ENCODE results near the gene TGM4. TPM values are rescaled to one million over a fixed set of nuclear protein-coding genes. Genes with fewer than 3 reads are reported as not detected.

The TGM4 gene
- total RNA-seq, 4 donors from 2014 or later: not detected

DNA sequence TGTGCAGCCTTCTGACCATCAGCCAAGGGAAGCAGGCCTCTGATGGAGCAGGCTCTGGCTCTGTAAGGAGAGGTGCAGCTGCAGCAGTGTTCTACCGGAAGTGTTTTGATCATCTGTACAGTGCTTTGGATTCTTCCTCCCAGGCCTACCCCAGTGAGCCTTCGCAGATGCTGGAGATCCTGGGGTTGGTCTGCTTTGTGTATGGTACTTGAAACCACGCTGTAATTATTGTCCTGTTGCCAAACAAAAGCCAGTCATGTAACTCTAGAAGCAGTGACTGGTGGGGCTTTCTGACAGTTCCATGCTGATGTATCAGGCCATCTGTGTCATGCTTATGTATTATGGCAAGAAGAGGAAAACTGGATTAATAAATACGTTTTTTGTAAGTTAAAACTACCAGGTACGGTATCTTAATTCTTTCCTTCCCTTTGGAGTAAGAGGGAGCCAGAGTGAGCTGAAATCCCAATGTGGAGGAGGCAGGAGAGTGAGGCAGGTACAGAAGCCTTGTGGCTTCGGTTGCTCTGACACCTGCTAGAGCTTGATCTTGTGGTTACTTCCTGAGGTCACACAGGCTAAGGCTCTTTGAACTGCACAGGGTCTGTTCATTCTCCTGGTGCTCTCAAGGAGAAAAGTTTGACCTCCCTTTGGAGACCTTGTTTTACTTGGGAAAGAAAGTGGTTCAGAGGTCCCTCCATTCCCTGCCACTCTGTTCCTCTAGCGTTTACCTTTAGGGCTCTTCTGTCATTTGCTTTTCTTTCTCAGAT is 9.0 kb upstream of the TGM4 start:
- Histone ChIP-seq H3K4me3 (no peak overlapping the region), H3K27ac (replicated peaks in 1 of 4) (no peak overlapping the region), H3K4me1 (peaks cover 6 to 26% (median 20%) of the 10 kb centered on the region in 4 donors), H3K27me3 (no peaks in the 10 kb centered on the region), H3K9me3 (no peaks in the 10 kb centered on the region), H3K36me3 (peaks cover 0 to 8% (median 0%) of the 10 kb centered on the region in 4 donors)
- intact Hi-C loops (cut with DNase I): loop anchor here (10.0 kb wide), 1 partner anchor 109 kb away; the partner anchor contains the start of genes EXOSC7 and ZDHHC3
- TF ChIP-seq CTCF (IDR thresholded peaks at IDR 0.05) (no peak), POLR2AphosphoS5 (IDR thresholded peaks at IDR 0.05) (no peak), EP300 (IDR thresholded peaks at IDR 0.05) (no peak), POLR2A (IDR thresholded peaks at IDR 0.05; ENCODE audit: low read depth) (no peak)
- DNase-seq (ENCODE audit: extremely low spot score): no peak
- 86% methylated on average over 7 of the region's 7 CpGs for WGBS

DNA sequence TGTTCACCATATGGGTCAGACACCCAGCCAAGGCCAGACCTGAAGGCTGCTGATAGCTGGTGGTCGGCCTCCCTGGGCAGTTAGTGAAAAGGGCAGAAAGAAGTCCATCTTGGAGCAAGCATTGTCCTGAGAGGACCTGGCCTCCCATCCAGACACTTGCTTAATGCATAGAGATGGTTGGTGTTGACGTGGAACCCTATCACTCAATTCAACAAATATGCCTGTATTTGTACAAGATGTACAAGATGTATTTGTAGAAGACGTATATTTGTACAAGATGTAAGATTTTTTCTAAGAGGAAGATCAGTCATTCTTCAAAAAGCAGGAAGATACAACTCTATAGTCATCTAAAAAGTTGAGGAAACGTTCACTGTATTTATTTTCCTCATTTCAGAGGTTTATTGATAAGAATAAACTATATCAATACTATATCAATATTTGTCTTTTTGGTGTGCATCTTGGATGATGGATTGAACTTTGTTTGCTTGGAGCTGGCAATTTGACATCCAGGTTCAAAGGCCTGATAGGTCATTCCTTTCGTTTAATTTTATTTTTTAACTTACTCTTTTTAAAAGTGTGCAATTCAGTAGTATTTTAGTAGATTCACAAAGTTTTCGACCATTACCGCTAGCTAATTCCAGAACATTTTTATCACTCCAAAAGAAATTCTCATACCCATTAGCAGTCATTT is 6.8 kb upstream of the TGM4 start:
- no peak overlapping the region for H3K27ac ChIP-seq (replicated peaks in 1 of 4)
- no peaks in the 10 kb centered on the region for H3K27me3 ChIP-seq
- H3K9me3 ChIP-seq: no peaks in the 10 kb centered on the region
- intact Hi-C loops (cut with DNase I): loop anchor here (10.0 kb wide), 1 partner anchor 107 kb away; the partner anchor contains the start of genes EXOSC7 and ZDHHC3
- WGBS: 96% methylated on average over 7 of the region's 7 CpGs
- peaks cover 3 to 13% (median 10%) of the 10 kb centered on the region in 4 donors for H3K4me1 ChIP-seq
- no peak for DNase-seq (ENCODE audit: extremely low spot score)
- H3K36me3 ChIP-seq: peaks cover 0 to 8% (median 0%) of the 10 kb centered on the region in 4 donors
- no peak overlapping the region for H3K4me3 ChIP-seq
- TF ChIP-seq CTCF (IDR thresholded peaks at IDR 0.05) (no peak), POLR2AphosphoS5 (IDR thresholded peaks at IDR 0.05) (no peak), EP300 (IDR thresholded peaks at IDR 0.05) (no peak), POLR2A (IDR thresholded peaks at IDR 0.05; ENCODE audit: low read depth) (no peak)

DNA sequence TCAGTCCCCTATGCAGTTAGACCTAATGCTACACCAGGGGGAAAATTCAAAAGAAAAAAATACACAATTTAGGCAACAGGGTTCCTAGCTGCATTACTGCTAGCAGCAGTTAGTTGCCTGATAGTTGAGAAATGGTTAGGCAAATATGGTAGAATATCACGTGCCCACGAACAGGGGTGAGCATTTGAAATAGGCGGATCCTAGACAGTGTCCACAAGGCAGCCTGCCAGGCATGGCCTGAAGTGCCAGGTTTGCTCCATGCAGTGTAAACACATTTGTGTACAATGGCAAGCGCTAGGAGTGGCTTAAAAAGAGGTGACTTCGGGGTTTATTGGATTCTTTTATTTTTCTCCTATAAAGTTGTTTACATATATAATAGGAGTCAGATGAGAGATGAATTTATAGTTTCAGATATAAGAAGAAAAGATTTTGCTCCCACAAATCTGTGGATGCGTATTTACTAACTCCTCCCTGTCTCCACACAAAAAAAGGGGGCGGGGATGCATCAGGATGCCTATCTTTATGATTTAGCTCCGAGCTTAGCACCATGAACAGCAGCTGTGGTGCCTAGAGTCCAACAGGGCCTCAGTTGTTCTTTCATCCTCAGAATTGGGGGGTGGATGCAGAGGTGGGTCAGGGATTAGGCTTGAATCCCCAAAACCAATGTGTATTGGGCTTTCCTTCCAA is 3.9 kb upstream of the TGM4 start:
- no peaks in the 10 kb centered on the region for H3K9me3 ChIP-seq
- intact Hi-C loops (cut with DNase I): no loop called here
- no peak for DNase-seq (ENCODE audit: extremely low spot score)
- H3K36me3 ChIP-seq: peaks cover 0 to 3% (median 0%) of the 10 kb centered on the region in 4 donors
- no peaks in the 10 kb centered on the region for H3K27me3 ChIP-seq
- no peaks in the 10 kb centered on the region for H3K4me1 ChIP-seq
- H3K27ac ChIP-seq (replicated peaks in 1 of 4): no peak overlapping the region
- no peak overlapping the region for H3K4me3 ChIP-seq
- WGBS: 89% methylated on average over 8 of the region's 8 CpGs
- no peak for TF ChIP-seq POLR2A (IDR thresholded peaks at IDR 0.05; ENCODE audit: low read depth)
- TF ChIP-seq EP300 (IDR thresholded peaks at IDR 0.05): no peak
- no peak for TF ChIP-seq POLR2AphosphoS5 (IDR thresholded peaks at IDR 0.05)
- TF ChIP-seq CTCF (IDR thresholded peaks at IDR 0.05): no peak

DNA sequence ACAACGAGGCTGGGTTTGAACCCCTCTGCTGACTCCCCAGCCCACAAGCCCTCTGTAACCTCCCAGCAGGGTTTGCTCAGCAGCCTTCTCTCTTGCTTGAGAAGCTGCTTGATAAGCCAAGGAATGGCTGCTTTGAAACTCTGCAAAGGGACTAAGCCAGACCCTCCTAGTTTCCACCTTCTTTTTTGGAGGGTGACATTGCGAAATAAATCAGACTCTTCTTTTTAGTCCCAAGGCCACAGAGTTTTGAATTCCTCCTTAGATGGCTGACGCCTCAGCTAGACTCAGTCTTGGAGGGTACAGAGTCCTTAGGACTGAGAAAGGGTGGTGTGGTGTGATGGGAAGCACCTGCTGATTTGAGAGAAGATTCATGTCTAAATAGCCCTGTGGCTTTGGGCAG is 1.2 kb downstream of the TGM4 start:
- no peak for TF ChIP-seq POLR2AphosphoS5 (IDR thresholded peaks at IDR 0.05)
- TF ChIP-seq EP300 (IDR thresholded peaks at IDR 0.05): no peak
- no peak for TF ChIP-seq CTCF (IDR thresholded peaks at IDR 0.05)
- TF ChIP-seq POLR2A (IDR thresholded peaks at IDR 0.05; ENCODE audit: low read depth): no peak
- Histone ChIP-seq H3K27me3 (no peaks in the 10 kb centered on the region), H3K9me3 (no peaks in the 10 kb centered on the region), H3K27ac (replicated peaks in 1 of 4) (no peak overlapping the region), H3K4me1 (no peaks in the 10 kb centered on the region), H3K4me3 (no peak overlapping the region), H3K36me3 (no peaks in the 10 kb centered on the region)
- 74% methylated on average over 3 of the region's 3 CpGs for WGBS
- no peak for DNase-seq (ENCODE audit: extremely low spot score)
- intact Hi-C loops (cut with DNase I): no loop called here

All from esophagus muscularis mucosa (tissue), 4 donors.